OCI-LY7 (cell line): ENCODE data around the gene ARHGAP4. TPM values are rescaled to one million over a fixed set of nuclear protein-coding genes. Genes with fewer than 3 reads are reported as not detected.

Experiments used
- BruUV-seq: library from RNA; stranded (reverse); fragments of 400-500 nt; replicated peaks from 2 replicates; lab custom pipeline; 2021; lab: Mats Ljungman, UMichigan
- CTCF ChIA-PET: fragments of 300-600 bp; sonication (Branson Sonifier 250); formaldehyde crosslinking; loops from one replicate; lab custom pipeline; 2022; ENCODE audit warnings: antibody characterized with exemption; ENCODE audit not compliant: unreplicated experiment; lab: Charles Lee
- POLR2A ChIA-PET: fragments of 300-600 bp; sonication (Branson Sonifier 250); formaldehyde crosslinking; loops from one replicate; lab custom pipeline; 2022; ENCODE audit warnings: antibody characterized with exemption; lab: Charles Lee
- DNase-seq: peaks from one replicate; pipeline ENCODE4 v3.0.0-alpha.2; 2015; ENCODE audit warnings: low spot score
- H2AFZ ChIP-seq: fragments of 200-600 bp; sonication (generic), shearing (Covaris generic); 2 replicates; pipeline ENCODE4 v1.6.1; 2014; ENCODE audit warnings: mild to moderate bottlenecking, antibody characterized with exemption, low read length, moderate library complexity
- H3K27ac ChIP-seq: fragments of 200-600 bp; sonication (generic); 2 replicates; pipeline ENCODE4 v1.5.1; 2014; ENCODE audit warnings: mixed run types, low read depth, mild to moderate bottlenecking, moderate library complexity, low read length, inconsistent platforms; ENCODE audit not compliant: poor library complexity, severe bottlenecking
- H3K36me3 ChIP-seq: fragments of 200-600 bp; sonication (generic); 2 replicates; pipeline ENCODE4 v1.6.1; 2014; ENCODE audit warnings: mild to moderate bottlenecking, antibody characterized with exemption, low read length, moderate library complexity, mixed read lengths; ENCODE audit not compliant: insufficient read depth
- H3K4me1 ChIP-seq: fragments of 200-600 bp; sonication (generic); 2 replicates; pipeline ENCODE4 v1.5.1; 2014; ENCODE audit warnings: mild to moderate bottlenecking, low read length; ENCODE audit not compliant: insufficient read depth, poor library complexity, severe bottlenecking
- H3K4me2 ChIP-seq: fragments of 200-600 bp; sonication (generic); 2 replicates; pipeline ENCODE4 v1.6.1; 2014; ENCODE audit warnings: mild to moderate bottlenecking, low read length
- H3K4me3 ChIP-seq: fragments of 200-600 bp; sonication (generic); 2 replicates; pipeline ENCODE4 v1.5.1; 2014; ENCODE audit warnings: mild to moderate bottlenecking, low read depth, low read length; ENCODE audit not compliant: poor library complexity, severe bottlenecking
- H3K79me2 ChIP-seq: fragments of 200-600 bp; sonication (generic); 2 replicates; pipeline ENCODE4 v1.6.1; 2016; ENCODE audit warnings: low read depth, mild to moderate bottlenecking, low read length, moderate library complexity, mixed read lengths; ENCODE audit not compliant: insufficient read depth
- H3K9me2 ChIP-seq: fragments of 200-600 bp; sonication (generic); 2 replicates; pipeline ENCODE4 v1.6.1; 2016; ENCODE audit warnings: mild to moderate bottlenecking, low read length, mixed read lengths; ENCODE audit not compliant: insufficient read depth
- H3K9me3 ChIP-seq: fragments of 200-600 bp; sonication (generic); 2 replicates; pipeline ENCODE4 v1.6.1; 2014; ENCODE audit warnings: mild to moderate bottlenecking, mixed run types, low read length, mixed read lengths
- H4K20me1 ChIP-seq: fragments of 200-600 bp; sonication (generic); 2 replicates; pipeline ENCODE4 v1.6.1; 2014; ENCODE audit warnings: mild to moderate bottlenecking, antibody characterized with exemption, low read length, moderate library complexity, mixed read lengths; ENCODE audit not compliant: insufficient read depth
- CTCF ChIP-seq: fragments of 200-600 bp; sonication (generic); conservative IDR thresholded peaks from 2 replicates; pipeline ENCODE4 v1.5.1; 2014; ENCODE audit warnings: mild to moderate bottlenecking, antibody characterized with exemption, low read length, moderate library complexity, mixed read lengths
- EZH2phosphoT487 ChIP-seq: fragments of 200-600 bp; sonication (generic); IDR thresholded peaks from 2 replicates; pipeline ENCODE4 v1.6.1; 2018; ENCODE audit warnings: low read depth, borderline replicate concordance, mild to moderate bottlenecking, mixed run types, antibody characterized with exemption, low read length, moderate library complexity, mixed read lengths
- intact Hi-C: fragments of 100-400 bp; cut with micrococcal nuclease; formaldehyde crosslinking; loops from one replicate; pipeline ENCODE4 v1.10.0; 2022; ENCODE audit not compliant: unreplicated experiment
- total RNA-seq, 2 experiments: library from RNA; depleted of rRNA in 1 of 2; stranded (reverse); fragments of >200 nt in 1 of 2; shearing (Covaris generic) in 1 of 2; gene quantifications; 2 replicates each; pipeline ENCODE4 v1.2.3, GENCODE V29; 2014 to 2022

ARHGAP4 gene
- total RNA-seq, 2 experiments from 2014 or later: 126 to 128 TPM

GRCh38 chrX:153873282-153874084, 52.6 kb downstream of the ARHGAP4 start:
- Histone ChIP-seq H3K27ac (no peak overlapping the region), H3K4me3 (no peak overlapping the region), H4K20me1 (no peaks in the 10 kb centered on the region), H3K9me2 (no peaks in the 10 kb centered on the region), H3K9me3 (no peaks in the 10 kb centered on the region), H3K79me2 (no peaks in the 10 kb centered on the region), H3K36me3 (no peaks in the 10 kb centered on the region), H2AFZ (no peak overlapping the region), H3K4me1 (no peaks in the 10 kb centered on the region), H3K4me2 (no peak overlapping the region)
- intact Hi-C loops: no loop called here
- ChIA-PET CTCF (no interaction called here), POLR2A (no interaction called here)
- no peak for TF ChIP-seq CTCF
- TF ChIP-seq EZH2phosphoT487: no peak
- DNase-seq: no peak
- BruUV-seq: no TSS peak

- Histone ChIP-seq H4K20me1 (no peaks in the 10 kb centered on the region), H3K36me3 (no peaks in the 10 kb centered on the region), H3K27ac (no peak overlapping the region), H3K4me3 (no peak overlapping the region), H3K9me2 (no peaks in the 10 kb centered on the region), H2AFZ (no peak overlapping the region), H3K9me3 (no peaks in the 10 kb centered on the region), H3K4me1 (no peaks in the 10 kb centered on the region), H3K79me2 (no peaks in the 10 kb centered on the region), H3K4me2 (no peak overlapping the region)
- ChIA-PET CTCF (no interaction called here), POLR2A (no interaction called here)
- intact Hi-C loops: no loop called here
- DNase-seq: no peak
- TF ChIP-seq CTCF (no peak), EZH2phosphoT487 (no peak)
- no TSS peak for BruUV-seq
Observed at GRCh38 chrX:153871946-153872878, 53.9 kb downstream of the ARHGAP4 start.
